Trophoblast cell (in vitro differentiated cells and primary cell): ENCODE measurements around the gene RNF222.
"Not testable (repeated sequence)": the region's sequence is repeated elsewhere in the genome, so short reads cannot be mapped to it uniquely, and the experiment has no call there.

Experiments
- DNase-seq, 2 donors: peaks; one replicate each; pipeline ENCODE4 v3.0.0-alpha.2; 2016
- H2AFZ ChIP-seq: 2 replicates; pipeline ENCODE4 v1.6.1; 2013; ENCODE audit warnings: low read length, moderate library complexity, mild to moderate bottlenecking; ENCODE audit not compliant: insufficient read depth, poor library complexity
- H2AK5ac ChIP-seq: 2 replicates; pipeline ENCODE4 v1.6.1; 2013; ENCODE audit warnings: mild to moderate bottlenecking, low read length
- H2BK120ac ChIP-seq: 2 replicates; pipeline ENCODE4 v1.6.1; 2013; ENCODE audit warnings: low read length, mild to moderate bottlenecking, moderate library complexity; ENCODE audit not compliant: insufficient read depth, poor library complexity
- H2BK12ac ChIP-seq: 2 replicates; pipeline ENCODE4 v1.6.1; 2013; ENCODE audit warnings: mild to moderate bottlenecking, low read length, moderate library complexity
- H2BK5ac ChIP-seq: 2 replicates; pipeline ENCODE4 v1.6.1; 2013; ENCODE audit warnings: low read length, low read depth, moderate library complexity, mild to moderate bottlenecking; ENCODE audit not compliant: poor library complexity
- H3K14ac ChIP-seq: 2 replicates; pipeline ENCODE4 v1.6.1; 2013; ENCODE audit warnings: mild to moderate bottlenecking, low read length
- H3K18ac ChIP-seq: 2 replicates; pipeline ENCODE4 v1.6.1; 2013; ENCODE audit warnings: mild to moderate bottlenecking, low read length
- H3K23ac ChIP-seq: 2 replicates; pipeline ENCODE4 v1.6.1; 2013; ENCODE audit warnings: low read length
- H3K27ac ChIP-seq: 2 replicates; pipeline ENCODE4 v1.5.1; 2013; ENCODE audit warnings: low read depth, mild to moderate bottlenecking, inconsistent platforms, low read length, moderate library complexity
- H3K27me3 ChIP-seq: 2 replicates; pipeline ENCODE4 v1.6.1; 2013; ENCODE audit warnings: inconsistent platforms, mild to moderate bottlenecking, low read length, moderate library complexity; ENCODE audit not compliant: insufficient read depth
- H3K36me3 ChIP-seq, 2 experiments: 1 replicate in 1 of 2; 2 replicates in 1 of 2; pipeline ENCODE4 v1.6.1; 2013; ENCODE audit warnings: low read length in 2 of 2, mild to moderate bottlenecking in 2 of 2, moderate library complexity in 1 of 2; ENCODE audit not compliant: insufficient read depth in 2 of 2, control insufficient read depth in 1 of 2
- H3K4ac ChIP-seq: 2 replicates; pipeline ENCODE4 v1.6.1; 2013; ENCODE audit warnings: low read depth, mild to moderate bottlenecking, low read length, moderate library complexity
- H3K4me1 ChIP-seq, 2 experiments: 1 replicate in 1 of 2; 2 replicates in 1 of 2; pipeline ENCODE4 v1.6.1; 2013; ENCODE audit warnings: low read length in 2 of 2, mild to moderate bottlenecking in 2 of 2, moderate library complexity in 1 of 2; ENCODE audit not compliant: insufficient read depth in 2 of 2, control insufficient read depth in 1 of 2
- H3K4me2 ChIP-seq: 2 replicates; pipeline ENCODE4 v1.6.1; 2013; ENCODE audit warnings: inconsistent platforms, mild to moderate bottlenecking, low read length, moderate library complexity
- H3K4me3 ChIP-seq: 2 replicates; pipeline ENCODE4 v1.5.1; 2013; ENCODE audit warnings: mild to moderate bottlenecking, low read depth, low read length, inconsistent platforms
- H3K79me1 ChIP-seq: one replicate; pipeline ENCODE4 v1.6.1; 2013; ENCODE audit warnings: low read length
- H3K79me2 ChIP-seq: 2 replicates; pipeline ENCODE4 v1.6.1; 2013; ENCODE audit warnings: low read length, mild to moderate bottlenecking; ENCODE audit not compliant: control insufficient read depth, insufficient read depth, poor library complexity
- H3K9ac ChIP-seq: 2 replicates; pipeline ENCODE4 v1.6.1; 2013; ENCODE audit warnings: mild to moderate bottlenecking, low read length
- H3K9me3 ChIP-seq: 2 replicates; pipeline ENCODE4 v1.6.1; 2013; ENCODE audit warnings: low read depth, mild to moderate bottlenecking, control low read depth, inconsistent platforms, low read length; ENCODE audit not compliant: insufficient read depth
- H4K12ac ChIP-seq: 2 replicates; pipeline ENCODE4 v1.6.1; 2013; ENCODE audit warnings: low read depth, mild to moderate bottlenecking, low read length, moderate library complexity
- H4K8ac ChIP-seq: 2 replicates; pipeline ENCODE4 v1.6.1; 2013; ENCODE audit warnings: low read depth, mild to moderate bottlenecking, low read length, moderate library complexity
- H4K91ac ChIP-seq: one replicate; pipeline ENCODE4 v1.6.1; 2013; ENCODE audit warnings: low read depth, mild to moderate bottlenecking, low read length, moderate library complexity
- WGBS: extraction: QIAGEN DNeasy Blood & Tissue Kit; methylation state at CpG from one replicate; pipeline ENCODE4 v1.1.7; 2013; ENCODE audit warnings: missing lambda C conversion rate; ENCODE audit not compliant: insufficient read length, insufficient coverage; ENCODE audit errors: extremely low coverage; 5-methylcytosine and 5-hydroxymethylcytosine counted together

RNF222 gene

DNA sequence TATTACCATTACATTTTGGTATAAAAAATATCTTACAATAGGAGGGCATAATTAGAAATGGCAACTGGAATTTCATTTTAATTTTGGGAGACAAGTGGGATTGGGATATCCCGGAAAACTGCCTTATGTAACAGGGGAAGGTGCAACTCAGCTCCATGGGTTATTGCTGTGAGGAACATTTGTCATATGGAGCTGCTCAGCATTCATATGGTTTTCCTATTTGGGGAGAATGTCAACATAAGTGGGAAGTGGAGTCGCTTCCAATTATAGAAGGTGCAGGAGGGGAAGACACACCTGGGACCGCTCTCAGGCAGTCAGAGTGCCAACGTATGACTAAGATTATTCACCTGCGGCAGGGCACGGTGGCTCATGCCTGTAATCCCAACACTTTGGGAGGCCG is 47.3 kb downstream of the RNF222 start:
- H2AK5ac ChIP-seq = no peak overlapping the region
- H4K8ac ChIP-seq = no peak overlapping the region
- no peak for DNase-seq
- no peak overlapping the region for H2BK12ac ChIP-seq
- H3K4ac ChIP-seq = no peak overlapping the region
- H3K14ac ChIP-seq = no peak overlapping the region
- H3K9ac ChIP-seq = no peak overlapping the region
- H3K23ac ChIP-seq = no peak overlapping the region
- H3K27ac ChIP-seq = no peak overlapping the region
- no peaks in the 10 kb centered on the region for H3K79me1 ChIP-seq
- H2BK120ac ChIP-seq = no peak overlapping the region
- no peaks in the 10 kb centered on the region for H3K79me2 ChIP-seq
- WGBS = no CpG with 5 or more reads among the region's 7 CpGs
- no peak overlapping the region for H3K4me3 ChIP-seq
- H3K36me3 ChIP-seq = no peaks in the 10 kb centered on the region
- H3K9me3 ChIP-seq = no peaks in the 10 kb centered on the region
- H2BK5ac ChIP-seq = no peak overlapping the region
- no peak overlapping the region for H3K18ac ChIP-seq
- H3K27me3 ChIP-seq = no peaks in the 10 kb centered on the region
- no peak overlapping the region for H4K91ac ChIP-seq
- no peaks in the 10 kb centered on the region for H3K4me1 ChIP-seq
- no peak overlapping the region for H3K4me2 ChIP-seq
- H2AFZ ChIP-seq = no peak overlapping the region
- no peak overlapping the region for H4K12ac ChIP-seq

DNA sequence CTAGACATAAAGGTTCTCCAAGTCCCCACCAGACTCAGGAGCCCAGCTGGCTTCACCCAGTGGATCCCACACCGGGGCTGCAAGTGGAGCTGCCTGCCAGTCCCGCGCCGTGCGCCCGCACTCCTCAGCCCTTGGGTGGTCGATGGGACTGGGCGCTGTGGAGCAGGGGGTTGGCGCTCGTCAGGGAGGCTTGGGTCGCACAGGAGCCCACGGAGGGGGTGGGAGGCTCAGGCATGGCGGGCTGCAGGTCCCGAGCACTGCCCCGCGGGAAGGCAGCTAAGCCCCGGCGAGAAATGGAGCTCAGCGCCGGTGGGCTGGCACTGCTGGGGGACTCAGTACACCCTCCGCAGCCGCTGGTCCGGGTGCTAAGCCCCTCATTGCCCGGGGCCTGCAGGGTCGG is 50.6 kb downstream of the RNF222 start:
- not testable (repeated sequence) for H2AK5ac ChIP-seq, DNase-seq, H3K9me3 ChIP-seq, H3K4ac ChIP-seq, H4K91ac ChIP-seq, H4K8ac ChIP-seq, H3K79me2 ChIP-seq, H4K12ac ChIP-seq, H3K14ac ChIP-seq, H3K4me3 ChIP-seq, H3K4me1 ChIP-seq, H2AFZ ChIP-seq, H3K79me1 ChIP-seq, H3K27me3 ChIP-seq, H3K36me3 ChIP-seq, H3K27ac ChIP-seq, H3K9ac ChIP-seq, H3K4me2 ChIP-seq, H3K23ac ChIP-seq, H2BK120ac ChIP-seq, H2BK12ac ChIP-seq, H2BK5ac ChIP-seq, H3K18ac ChIP-seq
- WGBS = no CpG with 5 or more reads among the region's 25 CpGs

DNA sequence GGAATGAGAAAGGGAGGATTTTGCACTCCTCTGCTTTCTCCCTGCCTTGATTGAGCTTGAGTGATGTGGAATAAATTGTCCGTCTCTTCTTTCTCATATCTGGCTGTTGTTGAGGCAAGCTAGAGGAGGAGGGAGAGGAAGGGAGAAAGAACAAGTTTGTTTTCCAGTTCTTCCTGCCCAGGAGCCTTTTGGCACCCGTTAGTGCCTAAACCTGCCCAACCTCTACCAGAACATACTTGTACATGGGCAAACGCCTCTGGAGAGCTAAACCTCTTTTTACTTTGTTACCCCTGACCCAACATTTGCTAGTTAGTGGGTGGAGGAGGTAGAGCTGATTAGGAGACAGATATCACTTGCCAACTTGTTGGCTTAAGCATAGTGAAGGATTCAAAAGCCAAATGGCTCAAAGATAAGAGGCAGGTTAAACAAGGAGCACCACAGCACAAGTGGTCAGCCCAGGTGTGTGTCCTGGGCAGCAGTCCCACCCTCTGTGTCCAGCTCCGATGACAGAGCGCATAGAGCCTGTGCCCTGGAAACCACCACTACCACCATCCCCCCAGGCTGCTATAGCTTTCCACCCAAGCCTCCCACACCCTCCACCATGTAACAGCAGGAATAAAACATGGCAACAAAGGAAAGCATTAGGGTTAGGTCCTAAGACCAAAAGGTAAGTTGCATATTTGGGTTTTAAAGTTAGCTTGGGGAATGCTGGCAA is 51.5 kb downstream of the RNF222 start:
- no peaks in the 10 kb centered on the region for H3K27me3 ChIP-seq
- no peak overlapping the region for H4K91ac ChIP-seq
- no peak overlapping the region for H4K12ac ChIP-seq
- H3K14ac ChIP-seq = no peak overlapping the region
- no peaks in the 10 kb centered on the region for H3K79me1 ChIP-seq
- no peak overlapping the region for H3K4me2 ChIP-seq
- no peak overlapping the region for H2BK5ac ChIP-seq
- peaks cover 2 to 3% of the 10 kb centered on the region in 2 experiments for H3K4me1 ChIP-seq
- no peak overlapping the region for H2AK5ac ChIP-seq
- no peak overlapping the region for H2BK12ac ChIP-seq
- H3K9ac ChIP-seq = no peak overlapping the region
- no peak overlapping the region for H3K18ac ChIP-seq
- no peak overlapping the region for H3K23ac ChIP-seq
- no peak overlapping the region for H3K27ac ChIP-seq
- H3K4me3 ChIP-seq = no peak overlapping the region
- H2BK120ac ChIP-seq = no peak overlapping the region
- DNase-seq = no peak
- no peak overlapping the region for H4K8ac ChIP-seq
- H3K79me2 ChIP-seq = no peaks in the 10 kb centered on the region
- no peak overlapping the region for H3K4ac ChIP-seq
- no peaks in the 10 kb centered on the region for H3K36me3 ChIP-seq
- no peak overlapping the region for H2AFZ ChIP-seq
- WGBS = no CpG with 5 or more reads among the region's 5 CpGs
- H3K9me3 ChIP-seq = no peaks in the 10 kb centered on the region

DNA sequence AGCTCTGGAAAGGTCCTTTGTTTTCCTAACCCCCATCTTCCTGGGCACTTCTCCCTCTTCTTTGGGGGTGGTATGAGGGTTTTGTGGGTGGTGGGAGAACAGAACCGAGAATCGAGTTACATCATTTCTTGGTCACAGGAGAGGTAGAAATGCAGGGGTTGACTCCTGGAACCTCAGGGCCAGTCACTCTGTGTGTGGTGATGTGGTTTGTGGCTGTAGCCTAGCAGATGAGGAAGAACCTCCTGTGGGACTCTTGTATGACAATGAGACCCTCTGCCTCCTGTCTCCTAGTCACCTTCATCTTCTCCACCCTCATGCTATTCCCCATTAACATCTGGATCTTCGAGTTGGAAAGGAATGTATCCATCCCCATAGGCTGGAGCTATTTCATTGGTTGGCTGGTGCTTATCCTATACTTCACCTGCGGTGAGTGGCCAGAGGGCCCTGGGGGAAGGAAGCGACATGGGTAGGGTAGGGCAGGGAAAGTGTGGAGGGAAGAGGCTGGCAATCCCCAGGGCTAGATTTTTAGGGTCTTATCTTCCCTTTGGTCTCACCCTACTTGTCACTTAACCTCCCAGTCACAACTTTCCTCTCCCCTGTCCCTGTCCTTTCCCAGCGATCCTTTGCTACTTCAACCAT is 52.5 kb downstream of the RNF222 start:
- no peak overlapping the region for H3K18ac ChIP-seq
- no peak overlapping the region for H3K23ac ChIP-seq
- no peak overlapping the region for H3K4me3 ChIP-seq
- no peak overlapping the region for H4K91ac ChIP-seq
- no peak overlapping the region for H2BK120ac ChIP-seq
- H3K9ac ChIP-seq = no peak overlapping the region
- no peak overlapping the region for H2BK12ac ChIP-seq
- no peak overlapping the region for H4K12ac ChIP-seq
- H4K8ac ChIP-seq = no peak overlapping the region
- no peaks in the 10 kb centered on the region for H3K27me3 ChIP-seq
- no peaks in the 10 kb centered on the region for H3K79me2 ChIP-seq
- no peak overlapping the region for H3K14ac ChIP-seq
- DNase-seq = no peak
- H2BK5ac ChIP-seq = no peak overlapping the region
- H3K27ac ChIP-seq = no peak overlapping the region
- peaks cover 2% of the 10 kb centered on the region for H3K9me3 ChIP-seq
- H3K4ac ChIP-seq = no peak overlapping the region
- WGBS = no CpG with 5 or more reads among the region's 6 CpGs
- H3K36me3 ChIP-seq = no peaks in the 10 kb centered on the region
- H3K79me1 ChIP-seq = no peaks in the 10 kb centered on the region
- H2AFZ ChIP-seq = no peak overlapping the region
- H3K4me2 ChIP-seq = no peak overlapping the region
- no peak overlapping the region for H2AK5ac ChIP-seq
- H3K4me1 ChIP-seq = peaks cover 3% of the 10 kb centered on the region in 2 experiments
